SKM-1 (cell line): ENCODE data around the gene RABGAP1.

ENCODE experiments used
- DNase-seq: peaks from one replicate; lab custom pipeline; 2025; ENCODE audit not compliant: unreplicated experiment; lab: John Stamatoyannopoulos, UW

The RABGAP1 gene

DNA sequence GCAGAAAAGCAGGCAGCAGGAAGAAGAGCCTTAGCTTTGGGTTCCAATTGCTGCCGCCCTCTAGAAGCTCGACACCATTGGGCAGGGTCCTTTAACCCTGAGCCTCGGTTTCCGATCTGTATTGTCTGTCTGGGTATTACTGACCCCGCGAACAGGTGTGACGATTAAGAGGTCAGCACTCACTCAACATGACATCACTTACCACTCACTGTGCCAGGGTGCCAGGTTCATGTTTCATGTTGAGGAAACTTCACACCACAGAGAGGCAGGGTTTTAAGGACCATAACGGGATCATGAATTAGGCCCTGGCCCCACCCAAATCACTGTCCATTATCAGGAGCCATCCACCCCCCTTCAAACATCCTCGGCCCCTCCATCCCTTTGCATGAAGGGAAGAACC, 168.2 kb downstream of the RABGAP1 start:
- DNase-seq, result no peak

- DNase-seq, result no peak
Observed at GRCh38 chr9:123109540-123110279, 168.9 kb downstream of the RABGAP1 start.

DNA sequence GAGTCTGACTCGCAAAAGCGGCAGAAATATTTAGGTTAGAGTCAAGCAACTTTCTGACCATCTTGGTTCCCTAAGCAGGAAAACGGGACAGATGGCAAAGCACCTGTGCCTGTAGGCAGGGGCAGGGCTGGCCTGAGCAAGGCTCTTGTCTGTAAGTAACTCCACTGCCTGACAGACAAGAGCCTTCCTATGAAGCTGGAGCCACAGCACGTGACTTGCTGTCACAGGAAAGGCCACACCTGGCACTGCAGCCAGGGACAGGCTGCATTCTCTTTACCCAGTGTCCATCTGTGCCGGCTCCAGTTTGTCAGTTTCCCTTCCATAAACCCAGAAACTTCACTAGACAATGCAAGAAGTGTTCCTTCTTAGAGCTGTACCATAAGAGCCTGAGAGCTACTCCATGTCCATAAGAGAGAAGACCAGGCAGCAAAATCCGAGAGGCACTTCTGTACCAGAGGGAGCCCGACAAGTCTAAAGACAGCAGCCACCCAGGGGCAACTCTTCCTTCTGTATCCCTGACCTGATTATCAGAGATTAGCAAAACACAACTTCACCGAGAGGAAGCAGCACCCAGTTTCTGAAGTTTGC, 170.7 kb downstream of the RABGAP1 start:
- DNase-seq, result no peak

DNA sequence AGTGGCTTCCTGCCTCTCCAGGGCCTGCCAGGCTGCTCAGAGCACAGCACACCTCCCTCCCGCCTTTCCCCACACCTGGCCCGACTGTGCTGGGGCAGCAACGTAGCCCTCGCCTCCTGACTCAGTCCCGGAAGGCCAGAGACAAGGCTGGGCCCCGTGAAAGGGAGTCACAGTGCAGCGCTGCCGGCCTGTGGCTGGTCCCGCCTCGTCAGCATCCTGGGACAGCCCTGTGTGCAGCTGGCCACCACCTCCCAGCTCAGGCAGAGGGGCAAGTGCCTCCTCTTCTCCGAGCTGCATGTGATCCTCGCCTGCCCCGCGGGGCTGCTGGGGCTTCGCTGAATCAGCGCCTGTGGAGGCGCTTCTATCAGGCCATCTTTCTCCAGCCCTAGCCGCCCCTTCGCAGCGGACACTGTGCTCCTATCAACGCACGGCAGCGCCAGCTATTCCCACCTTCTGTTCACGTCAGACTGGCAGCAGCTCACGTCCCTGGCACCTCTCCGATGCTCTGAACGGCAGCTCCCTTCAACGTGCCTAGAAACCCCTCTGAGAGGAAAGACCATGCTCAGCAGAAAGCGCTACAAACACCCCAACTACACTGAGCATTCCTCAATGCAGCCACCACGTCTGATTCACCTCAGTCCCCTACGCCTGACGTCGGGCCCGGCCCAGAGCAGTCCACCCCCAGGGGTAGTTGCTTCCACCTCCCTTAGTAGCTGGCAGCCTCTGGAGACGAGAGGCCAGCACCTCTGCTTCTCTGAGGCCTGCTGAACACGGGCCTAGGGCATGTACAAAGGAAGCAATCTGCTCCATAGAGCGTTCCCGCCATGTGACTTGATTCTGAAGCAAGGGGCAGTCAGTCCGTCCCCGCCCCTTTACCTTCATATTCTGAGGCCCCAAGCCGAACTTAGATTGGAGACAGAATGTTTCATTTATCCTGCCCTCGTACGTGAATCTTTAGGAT, 171.5 kb downstream of the RABGAP1 start:
- no peak for DNase-seq

DNA sequence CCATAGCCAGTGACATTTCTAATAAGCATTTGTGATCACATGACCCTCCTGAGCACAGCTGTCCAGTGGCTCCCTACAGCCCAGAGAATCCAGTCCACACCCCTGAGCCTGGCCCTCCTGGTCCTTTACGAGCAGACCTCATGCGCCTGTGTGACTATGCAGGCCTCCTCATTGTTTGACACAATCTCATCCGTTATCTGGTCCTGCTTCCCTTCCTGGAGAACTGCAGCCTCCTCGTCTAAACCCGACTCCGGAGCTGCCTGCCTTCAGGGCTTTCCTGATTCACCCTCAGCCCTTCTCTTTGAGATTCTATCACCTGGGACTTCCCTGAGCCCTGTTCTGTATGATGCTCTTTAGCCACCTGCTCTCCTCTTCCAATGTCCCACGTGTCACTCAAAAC, 172.4 kb downstream of the RABGAP1 start:
- no peak for DNase-seq

- no peak for DNase-seq
Observed at GRCh38 chr9:123115146-123115913, 174.5 kb downstream of the RABGAP1 start.

- DNase-seq, result no peak
Observed at GRCh38 chr9:123116036-123116435, 175.2 kb downstream of the RABGAP1 start.

DNA sequence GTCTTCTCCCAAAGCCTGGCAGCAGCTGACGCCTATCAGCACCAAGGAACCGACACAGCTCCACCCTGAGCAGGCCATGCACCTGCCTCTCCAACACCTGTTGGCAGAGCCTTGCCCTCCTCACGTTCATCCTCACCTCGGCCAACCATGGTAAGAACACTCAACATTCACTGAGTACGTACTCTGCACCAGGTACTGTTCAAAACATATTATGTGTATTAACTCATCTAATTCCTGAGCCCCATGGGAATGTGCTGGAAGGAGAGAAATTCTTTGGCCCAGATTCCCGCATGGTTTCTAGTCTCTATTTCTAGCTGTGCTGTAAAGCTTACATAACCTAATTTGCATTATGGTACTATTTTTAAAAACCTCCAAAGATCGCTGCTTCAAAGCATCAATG, 178.7 kb downstream of the RABGAP1 start:
- DNase-seq, result no peak

GRCh38 chr9:123120131-123120530, 179.3 kb downstream of the RABGAP1 start:
- no peak for DNase-seq

- no peak for DNase-seq
Observed at GRCh38 chr9:123120953-123121352, 180.1 kb downstream of the RABGAP1 start.

DNA sequence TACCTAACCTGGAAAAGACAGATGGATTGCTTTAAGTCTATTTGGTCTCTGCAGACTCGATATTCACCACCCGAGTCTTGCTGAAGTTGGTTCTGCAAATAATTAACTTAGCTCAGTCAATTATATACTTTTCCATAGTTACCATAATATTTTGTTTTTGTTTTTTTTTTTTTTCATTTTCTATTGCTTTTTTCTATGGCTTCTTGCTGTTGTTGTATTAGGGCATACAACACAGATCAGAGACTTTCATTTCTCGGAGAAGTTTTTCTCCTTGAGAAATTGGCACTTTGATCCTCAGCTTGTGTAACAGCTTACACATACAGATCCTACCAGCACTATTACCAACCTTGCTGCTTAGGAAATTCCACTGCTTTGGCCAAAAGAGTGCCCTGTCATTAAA, 180.6 kb downstream of the RABGAP1 start:
- DNase-seq, result no peak

GRCh38 chr9:123127512-123128075, 186.8 kb downstream of the RABGAP1 start:
- DNase-seq, result no peak

DNA sequence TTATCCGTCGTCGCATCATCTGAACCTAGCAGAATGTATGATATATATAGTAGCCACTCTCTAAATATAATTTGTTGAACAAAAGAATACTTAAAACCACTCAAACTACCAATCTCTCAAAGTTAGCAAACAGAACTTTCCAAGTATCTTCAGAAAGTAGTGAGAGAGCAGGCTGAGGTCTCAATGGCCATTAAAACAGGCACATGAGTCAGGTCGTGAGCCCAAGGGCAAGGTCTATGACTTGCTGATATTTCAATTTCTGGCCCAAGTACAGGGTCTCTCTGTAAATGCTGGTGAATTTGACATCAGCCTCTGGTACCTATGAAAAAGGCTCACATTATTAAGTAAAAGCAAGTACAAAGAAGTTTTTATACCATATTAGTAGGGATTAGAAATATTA, 187.8 kb downstream of the RABGAP1 start:
- no peak for DNase-seq

GRCh38 chr9:123129423-123129822, 188.6 kb downstream of the RABGAP1 start:
- no peak for DNase-seq

DNA sequence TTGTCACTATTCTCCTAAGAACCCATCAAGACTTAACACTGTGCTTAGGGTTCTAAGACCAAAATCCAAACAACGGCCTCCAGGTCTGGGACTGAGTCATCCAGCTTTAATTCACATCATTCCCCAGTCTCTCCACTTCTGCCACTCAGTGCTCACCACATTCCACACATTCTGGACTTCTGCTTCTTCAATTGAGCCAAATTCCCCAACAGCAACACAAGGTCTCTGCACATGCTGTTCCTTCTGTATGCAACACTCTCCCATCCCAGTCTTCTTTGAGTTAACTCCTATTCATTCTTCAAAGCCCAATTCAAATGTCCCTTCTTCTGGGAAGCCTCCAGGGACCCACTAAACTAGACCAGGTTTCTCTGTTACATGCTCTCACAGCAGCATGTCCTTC, 190.4 kb downstream of the RABGAP1 start:
- DNase-seq, result no peak

GRCh38 chr9:123131993-123132392, 191.2 kb downstream of the RABGAP1 start:
- DNase-seq, result no peak

GRCh38 chr9:123132696-123133095, 191.9 kb downstream of the RABGAP1 start:
- no peak for DNase-seq

GRCh38 chr9:123135430-123135829, 194.6 kb downstream of the RABGAP1 start:
- no peak for DNase-seq

GRCh38 chr9:123138163-123138562, 197.3 kb downstream of the RABGAP1 start:
- no peak for DNase-seq

GRCh38 chr9:123149067-123149466, 208.2 kb downstream of the RABGAP1 start:
- no peak for DNase-seq
